Smooth muscle cell of the brain vasculature (primary cell): ENCODE results near the gene JMJD6.
"Not testable (repeated sequence)": the region's sequence is repeated elsewhere in the genome, so short reads cannot be mapped to it uniquely, and the experiment has no call there.

Experiments
- DNase-seq: peaks from one replicate; pipeline ENCODE4 v3.0.0-alpha.2; 2012; ENCODE audit warnings: low read depth, low spot score

JMJD6 gene

GRCh38 chr17:76716146-76716838 lies 10.1 kb downstream of the JMJD6 start:
- DNase-seq, result no peak

- no peak for DNase-seq
Measured at GRCh38 chr17:76715496-76715830, 10.9 kb downstream of the JMJD6 start.

DNA sequence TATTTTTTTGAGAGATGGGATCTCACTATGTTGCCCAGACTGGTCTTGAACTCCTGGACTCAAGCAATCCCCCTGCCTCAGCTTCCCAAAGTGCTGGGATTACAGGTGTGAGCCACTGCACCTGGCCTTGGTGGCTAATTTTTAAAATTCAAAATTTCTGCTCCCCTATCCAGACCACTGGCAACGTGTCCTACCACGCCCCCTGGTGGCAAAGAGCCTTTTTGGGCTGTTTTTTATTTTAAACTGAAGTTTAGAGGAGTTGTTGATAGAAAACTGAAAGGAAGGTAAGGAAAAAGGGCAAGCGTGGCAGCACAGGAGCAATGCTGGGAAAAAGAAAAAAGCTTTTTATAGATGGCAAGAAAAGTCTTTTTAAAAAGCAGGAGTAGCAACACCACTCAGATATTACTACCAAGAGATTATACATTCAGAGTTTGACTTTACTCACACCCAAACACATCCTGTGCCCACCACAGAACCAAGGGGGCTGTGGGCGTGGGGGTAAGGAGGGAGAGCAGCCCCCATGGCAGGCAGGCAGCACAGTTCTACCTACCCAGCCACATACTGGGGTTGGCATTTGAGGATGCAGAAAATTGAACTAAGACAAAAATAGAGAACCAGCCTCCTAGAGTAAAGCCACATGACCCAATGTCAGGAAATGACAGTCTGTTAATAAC lies 11.4 kb downstream of the JMJD6 start:
- DNase-seq, result no peak

- DNase-seq, result no peak
Measured at GRCh38 chr17:76714336-76714735, 12.1 kb downstream of the JMJD6 start.

- no peak for DNase-seq
Measured at GRCh38 chr17:76713765-76714164, 12.6 kb downstream of the JMJD6 start.

GRCh38 chr17:76712321-76712720 lies 14.1 kb downstream of the JMJD6 start:
- DNase-seq, result not testable (repeated sequence)

DNA sequence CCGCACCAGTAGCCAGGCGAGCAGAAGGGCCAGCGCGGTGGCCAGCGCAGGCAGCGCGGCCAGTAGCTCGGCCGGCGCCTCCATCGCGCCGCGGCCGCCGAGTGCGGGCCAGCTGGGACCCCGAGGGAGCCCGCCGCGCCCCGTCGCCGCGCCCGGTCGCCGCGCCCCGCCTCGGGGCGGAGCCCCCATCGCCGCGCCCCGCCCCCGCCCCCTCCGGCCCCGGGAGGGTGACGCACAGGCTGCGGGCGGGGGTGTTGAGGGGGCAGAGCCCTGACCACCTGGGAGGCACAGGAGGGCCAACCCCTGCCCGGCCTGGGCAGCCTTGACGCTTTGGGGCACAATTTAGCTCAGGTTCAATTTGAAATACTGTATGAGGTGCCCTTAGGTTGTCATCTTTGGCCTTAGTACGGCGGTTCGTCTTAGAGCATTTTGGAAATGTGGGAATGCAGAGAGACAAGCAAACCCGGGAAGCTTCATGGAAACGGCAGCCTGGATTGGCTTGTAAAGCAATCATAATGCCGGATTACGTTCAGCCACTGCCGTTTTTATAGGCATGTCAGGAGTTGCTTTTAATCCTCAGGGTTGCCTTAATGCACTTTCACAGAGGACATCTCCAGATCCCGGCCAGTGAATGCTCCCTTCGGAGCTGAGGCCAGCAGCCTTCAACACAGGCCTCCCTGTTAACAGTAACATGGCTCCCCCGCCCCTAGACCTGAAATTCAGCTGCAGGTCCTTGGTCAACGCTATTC lies 15.4 kb downstream of the JMJD6 start, which contains the start of gene MXRA7:
TSS of gene MXRA7 (minus strand) at position 103 of the 749 bp plus-strand sequence. CDS start at position 84, 19 bp downstream.
- no peak for DNase-seq

DNA sequence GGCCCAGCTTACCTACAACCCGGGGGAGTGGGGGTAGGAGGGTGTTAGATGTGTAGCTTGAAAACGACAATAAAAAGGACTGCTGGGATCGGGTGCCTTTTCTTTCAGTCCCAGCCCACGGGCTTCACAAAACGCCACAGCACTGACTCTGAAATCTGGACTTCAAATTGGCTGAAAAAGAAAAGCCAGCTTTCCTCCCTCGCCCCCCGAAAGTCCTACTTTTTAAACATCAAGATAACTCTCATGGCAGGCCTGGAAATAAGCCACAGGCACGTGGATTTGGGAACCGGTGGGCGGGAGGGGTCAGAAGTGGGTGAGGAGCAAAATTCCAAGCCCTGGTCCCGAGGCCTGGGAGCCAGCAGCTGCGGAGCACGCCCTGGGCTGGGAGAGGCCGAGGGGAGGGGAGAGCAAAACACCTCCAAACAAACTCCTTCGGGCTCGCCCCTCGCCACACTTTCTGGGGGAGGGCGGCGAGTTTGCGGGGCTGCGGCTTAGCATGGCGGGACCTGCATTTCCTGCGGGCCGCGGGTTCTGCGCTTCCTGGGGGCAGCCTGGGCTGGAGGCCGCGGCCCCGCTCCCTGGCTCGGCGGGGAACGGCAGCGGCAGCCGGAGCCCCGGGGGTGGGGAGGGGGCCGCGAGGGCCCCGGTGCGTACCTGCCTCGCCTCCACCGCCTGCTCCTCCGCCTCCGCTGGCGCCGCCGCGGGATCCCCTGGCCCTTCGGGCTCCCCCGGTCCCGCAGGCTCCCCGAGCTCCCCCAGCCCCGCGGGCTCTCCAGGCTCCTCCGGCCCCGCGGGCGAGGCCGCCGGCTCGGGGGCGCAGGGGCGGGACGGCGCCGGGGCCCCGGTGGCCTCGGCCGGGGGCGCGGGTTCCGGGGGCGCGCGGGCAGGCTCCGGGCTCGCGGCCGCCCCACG lies 16.2 kb downstream of the JMJD6 start:
- DNase-seq, result not testable (repeated sequence)

GRCh38 chr17:76709077-76709950 lies 17.1 kb downstream of the JMJD6 start:
- DNase-seq, result no peak

- DNase-seq, result no peak
Measured at GRCh38 chr17:76707985-76708807, 18.2 kb downstream of the JMJD6 start.

DNA sequence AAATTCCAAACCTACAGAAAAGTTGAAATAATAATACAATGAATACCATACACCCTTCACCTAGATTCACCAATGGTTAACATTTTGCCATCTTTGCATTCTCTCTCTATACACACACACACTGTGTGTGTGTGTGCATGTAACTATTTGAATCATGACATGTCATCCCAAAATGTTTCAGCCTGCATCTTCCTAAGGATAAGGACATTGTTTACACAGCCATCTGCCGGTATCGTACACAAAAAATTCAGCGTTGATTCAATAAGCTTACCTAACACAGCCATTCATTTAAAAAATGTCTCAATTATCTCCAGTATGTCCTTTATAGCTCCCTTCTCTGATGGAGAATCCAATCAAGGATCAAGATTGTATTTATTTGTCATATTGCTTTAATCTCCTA lies 19.6 kb downstream of the JMJD6 start:
- DNase-seq, result no peak

GRCh38 chr17:76704805-76705204 lies 21.6 kb downstream of the JMJD6 start:
- DNase-seq, result no peak

DNA sequence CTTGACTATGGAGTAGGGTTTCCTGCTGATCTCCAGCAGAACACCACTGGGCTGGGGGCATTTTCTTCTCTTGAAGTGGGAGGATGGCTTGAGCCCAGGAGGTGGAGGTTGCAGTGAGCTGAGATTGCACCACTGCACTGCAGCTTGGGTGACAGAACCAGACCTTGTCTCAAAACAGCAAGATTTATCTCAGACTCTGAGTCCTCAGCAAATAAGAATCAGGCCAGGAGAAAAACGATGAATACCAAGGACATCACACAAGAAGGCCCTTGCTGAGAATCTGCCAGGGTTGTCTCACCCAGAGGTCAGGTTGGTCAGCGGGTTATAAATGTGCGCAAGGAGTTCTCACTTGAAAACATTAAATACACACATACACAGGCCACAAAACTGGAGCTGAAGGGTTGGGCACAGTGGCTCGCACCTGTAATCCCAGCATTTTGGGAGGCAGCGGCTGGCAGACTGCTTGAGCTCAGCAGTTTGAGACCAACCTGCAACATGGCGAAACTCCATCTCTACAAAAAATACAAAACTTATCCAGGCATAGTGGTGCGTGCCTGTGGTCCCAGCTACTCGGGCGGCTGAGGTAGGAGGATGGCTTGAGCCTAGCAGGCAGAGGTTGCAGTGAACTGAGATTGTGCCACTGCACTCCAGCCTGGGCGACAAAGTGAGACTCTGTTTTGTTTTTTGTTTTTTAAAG lies 23.3 kb downstream of the JMJD6 start:
- no peak for DNase-seq

DNA sequence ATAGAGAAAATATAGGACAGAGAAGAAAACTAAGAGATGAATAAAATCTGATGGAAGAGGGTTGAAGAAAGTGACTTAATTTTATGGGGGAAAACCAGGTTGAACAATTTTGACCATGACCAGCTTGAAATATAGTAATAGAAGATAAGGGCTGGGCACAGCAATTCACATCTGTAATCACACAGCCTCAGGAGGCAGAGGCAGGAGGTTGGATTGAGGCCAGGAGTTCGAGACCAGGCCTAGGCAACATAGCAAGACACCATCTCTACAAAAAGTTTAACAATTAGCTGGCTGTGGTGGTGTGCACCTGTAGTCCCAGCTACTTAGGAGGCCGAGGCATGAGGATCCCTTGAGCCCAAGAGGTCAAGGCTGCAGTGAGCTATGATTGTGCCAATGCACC lies 24.3 kb downstream of the JMJD6 start:
- DNase-seq, result no peak

GRCh38 chr17:76701471-76701967 lies 24.9 kb downstream of the JMJD6 start:
- DNase-seq, result no peak

- DNase-seq, result no peak
Measured at GRCh38 chr17:76700617-76701470, 25.6 kb downstream of the JMJD6 start.

DNA sequence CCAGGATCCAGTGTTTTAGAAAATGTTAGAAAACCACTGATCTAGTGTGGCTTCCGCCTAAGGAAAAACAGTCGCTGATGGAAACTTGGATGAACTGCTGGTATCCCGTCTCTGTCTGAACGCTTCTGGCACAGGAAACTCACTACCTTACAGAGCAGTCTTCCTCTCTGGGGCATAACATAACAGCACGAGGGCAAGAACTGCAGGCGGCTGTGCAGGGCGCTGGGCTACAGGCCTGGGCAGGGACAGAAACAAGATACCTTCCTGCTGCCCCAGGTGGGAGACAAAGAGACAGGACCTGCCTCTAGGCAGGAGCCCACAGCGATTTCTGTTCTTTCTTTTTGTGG lies 26.2 kb downstream of the JMJD6 start:
- DNase-seq, result no peak

GRCh38 chr17:76698466-76698977 lies 27.9 kb downstream of the JMJD6 start:
- DNase-seq, result not testable (repeated sequence)
